NT2/D1 (cell line): ENCODE data around the gene HOXA2.

Source experiments
- SUZ12 ChIP-seq: IDR thresholded peaks from 2 replicates; pipeline ENCODE4 v1.6.1; 2011; ENCODE audit not compliant: insufficient read length, insufficient read depth; ENCODE audit errors: extremely low read depth
- YY1 ChIP-seq: IDR thresholded peaks from 2 replicates; pipeline ENCODE4 v1.6.1; 2011; ENCODE audit not compliant: insufficient read length, insufficient read depth
- ZNF274 ChIP-seq: IDR thresholded peaks from 2 replicates; pipeline ENCODE4 v1.6.1; 2011; ENCODE audit warnings: mild to moderate bottlenecking, low read depth, low read length

- TF ChIP-seq YY1 (no peak), ZNF274 (no peak), SUZ12 (no peak)
Measured at GRCh38 chr7:27147199-27148030, 44.9 kb upstream of the HOXA2 start, which contains the start of gene HOXA6.
